COLO829 (cell line): ENCODE measurements around the gene METTL16.

ENCODE experiments used
- DNase-seq: peaks from one replicate; pipeline ENCODE4 v3.0.0; 2012; ENCODE audit warnings: low spot score

METTL16 gene

GRCh38 chr17:2395258-2396181 is 116.2 kb downstream of the METTL16 start:
- no peak for DNase-seq

- DNase-seq = no peak
These were observed 116.9 kb downstream of the METTL16 start for GRCh38 chr17:2394775-2395201.

- DNase-seq = no peak
These were observed 117.5 kb downstream of the METTL16 start for GRCh38 chr17:2393954-2394749.

- peak; percentile 71 for DNase-seq
These were observed 118.3 kb downstream of the METTL16 start for GRCh38 chr17:2393174-2393953.

- DNase-seq = peak; percentile 88
These were observed 119.2 kb downstream of the METTL16 start for GRCh38 chr17:2392252-2393173.

GRCh38 chr17:2391597-2392251 is 120.0 kb downstream of the METTL16 start:
- no peak for DNase-seq

GRCh38 chr17:2390199-2390836 is 121.4 kb downstream of the METTL16 start:
- no peak for DNase-seq

- no peak for DNase-seq
These were observed 123.0 kb downstream of the METTL16 start for GRCh38 chr17:2388683-2389055.

- DNase-seq = no peak
These were observed 123.5 kb downstream of the METTL16 start for GRCh38 chr17:2388020-2388682.

GRCh38 chr17:2387086-2388019 is 124.3 kb downstream of the METTL16 start:
- DNase-seq = no peak

GRCh38 chr17:2386400-2387085 is 125.1 kb downstream of the METTL16 start:
- DNase-seq = no peak

- DNase-seq = no peak
These were observed 126.2 kb downstream of the METTL16 start for GRCh38 chr17:2385240-2386210.

- DNase-seq = no peak
These were observed 127.1 kb downstream of the METTL16 start for GRCh38 chr17:2384439-2385127.

GRCh38 chr17:2383628-2384167 is 128.0 kb downstream of the METTL16 start:
- DNase-seq = no peak

- no peak for DNase-seq
These were observed 130.6 kb downstream of the METTL16 start for GRCh38 chr17:2380950-2381649.
